Fibroblast of lung (primary cell): ENCODE measurements around the gene PRSS1.

ENCODE experiments used
- EZH2 ChIP-seq: IDR thresholded peaks from 2 replicates; pipeline ENCODE4 v1.5.1; 2012; ENCODE audit warnings: low read length, control low read depth, mild to moderate bottlenecking; ENCODE audit errors: missing control alignments
- TF ChIP-seq, protein P1 (sequence below), 2 donors: IDR thresholded peaks in 1 of 2; conservative IDR thresholded peaks in 1 of 2; 1 replicate in 1 of 2; 2 replicates in 1 of 2; pipeline ENCODE4 v1.5.1; 2011 to 2012; ENCODE audit warnings: low read length in 2 of 2, control low read depth in 1 of 2, inconsistent platforms in 1 of 2, low read depth in 1 of 2, mild to moderate bottlenecking in 1 of 2

DNA sequence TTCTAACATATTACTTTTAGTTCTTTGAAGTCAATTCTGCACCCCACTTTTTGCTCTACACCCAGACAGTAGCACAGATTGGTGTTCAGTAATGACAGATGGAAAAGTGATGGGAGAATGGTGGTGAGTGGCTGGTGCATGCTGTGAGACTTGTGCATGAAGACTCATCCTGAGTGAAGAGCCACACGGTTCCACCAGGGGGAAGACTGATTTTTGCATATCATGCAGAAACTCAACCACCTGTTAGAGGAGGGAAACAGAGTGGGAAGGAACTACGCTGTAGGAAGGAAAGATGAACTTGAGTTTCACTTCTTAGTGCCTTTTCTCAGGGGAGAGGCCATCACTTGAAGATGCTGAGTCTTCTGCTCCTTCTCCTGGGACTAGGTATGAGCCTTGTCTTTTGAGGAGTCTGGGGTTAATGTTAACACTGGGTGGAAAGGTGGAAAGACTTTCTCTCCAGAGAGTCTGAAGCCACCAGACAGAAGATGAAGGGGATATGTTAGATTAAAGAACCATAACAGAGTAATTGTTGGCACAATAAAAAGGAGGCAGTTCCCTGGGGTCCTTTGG lies 9.3 kb upstream of the PRSS1 start:
- TF ChIP-seq, protein P1, sequence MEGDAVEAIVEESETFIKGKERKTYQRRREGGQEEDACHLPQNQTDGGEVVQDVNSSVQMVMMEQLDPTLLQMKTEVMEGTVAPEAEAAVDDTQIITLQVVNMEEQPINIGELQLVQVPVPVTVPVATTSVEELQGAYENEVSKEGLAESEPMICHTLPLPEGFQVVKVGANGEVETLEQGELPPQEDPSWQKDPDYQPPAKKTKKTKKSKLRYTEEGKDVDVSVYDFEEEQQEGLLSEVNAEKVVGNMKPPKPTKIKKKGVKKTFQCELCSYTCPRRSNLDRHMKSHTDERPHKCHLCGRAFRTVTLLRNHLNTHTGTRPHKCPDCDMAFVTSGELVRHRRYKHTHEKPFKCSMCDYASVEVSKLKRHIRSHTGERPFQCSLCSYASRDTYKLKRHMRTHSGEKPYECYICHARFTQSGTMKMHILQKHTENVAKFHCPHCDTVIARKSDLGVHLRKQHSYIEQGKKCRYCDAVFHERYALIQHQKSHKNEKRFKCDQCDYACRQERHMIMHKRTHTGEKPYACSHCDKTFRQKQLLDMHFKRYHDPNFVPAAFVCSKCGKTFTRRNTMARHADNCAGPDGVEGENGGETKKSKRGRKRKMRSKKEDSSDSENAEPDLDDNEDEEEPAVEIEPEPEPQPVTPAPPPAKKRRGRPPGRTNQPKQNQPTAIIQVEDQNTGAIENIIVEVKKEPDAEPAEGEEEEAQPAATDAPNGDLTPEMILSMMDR (conservative IDR thresholded peaks at IDR 0.05 in 1 of 2, IDR thresholded peaks at IDR 0.05 in 1 of 2; ENCODE audit: low read depth in 1 of 2, low read length in 2 of 2), result no peak
- TF ChIP-seq EZH2, result no peak
